SK-N-SH (cell line): ENCODE data around the gene PERM1. TPM values are rescaled to one million over a fixed set of nuclear protein-coding genes. Genes with fewer than 3 reads are reported as not detected.
A peak's percentile ranks its signal among the peaks of the same experiment; 100 is the strongest.

Experiments
- CTCF ChIA-PET: fragments of 300-600, 350-600 bp; formaldehyde crosslinking; extraction: SDS; loops from one replicate; lab custom pipeline; 2021; lab: Yijun Ruan, JAX
- POLR2A ChIA-PET: fragments of 350-600 bp; sonication (Branson Sonifier 250); formaldehyde crosslinking; extraction: SDS; loops from one replicate; lab custom pipeline; 2020; ENCODE audit warnings: antibody characterized with exemption, inconsistent platforms; lab: Yijun Ruan, JAX
- DNase-seq: peaks from one replicate; pipeline ENCODE4 v3.0.0; 2012
- H2AFZ ChIP-seq: fragments of 200-600 bp; sonication (generic); 2 replicates; pipeline ENCODE4 v1.8.1; 2016; ENCODE audit warnings: antibody characterized with exemption, mild to moderate bottlenecking, low read depth
- H3F3A ChIP-seq: fragments of 200-600 bp; sonication (generic); replicated peaks from 2 replicates; pipeline ENCODE3; 2016; ENCODE audit warnings: antibody characterized with exemption, mild to moderate bottlenecking; ENCODE audit not compliant: insufficient read depth
- H3K27ac ChIP-seq, 2 experiments: fragments of 200-500 bp in 1 of 2; fragments of 200-600 bp in 1 of 2; sonication (Bioruptor generic) in 1 of 2; sonication (generic), shearing (Covaris generic) in 1 of 2; 2 replicates each; pipeline versions ENCODE4 v1.5.1 to v1.6.1; 2014 to 2016; ENCODE audit warnings: low read depth in 2 of 2, inconsistent platforms in 1 of 2, low read length in 1 of 2, mild to moderate bottlenecking in 1 of 2, mixed read lengths in 1 of 2
- H3K27me3 ChIP-seq: fragments of 200-600 bp; sonication (generic), shearing (Covaris generic); 2 replicates; pipeline ENCODE4 v1.6.1; 2016; ENCODE audit warnings: mixed run types; ENCODE audit not compliant: insufficient read depth
- H3K36me3 ChIP-seq, 2 experiments: fragments of 200-500 bp in 1 of 2; fragments of 200-600 bp in 1 of 2; sonication (Bioruptor generic) in 1 of 2; sonication (generic) in 1 of 2; replicated peaks in 1 of 2; 2 replicates each; pipeline versions ENCODE3 to v1.5.1; 2014 to 2016; ENCODE audit warnings: low read length in 1 of 2, mild to moderate bottlenecking in 1 of 2; ENCODE audit not compliant: insufficient read depth in 2 of 2, control insufficient read depth in 1 of 2
- H3K4me1 ChIP-seq, 2 experiments: fragments of 200-500 bp in 1 of 2; fragments of 200-600 bp in 1 of 2; sonication (Bioruptor generic) in 1 of 2; sonication (generic), shearing (Covaris generic) in 1 of 2; 2 replicates each; pipeline versions ENCODE4 v1.5.1 to v1.6.1; 2014 to 2016; ENCODE audit warnings: low read depth in 1 of 2, low read length in 1 of 2, mixed run types in 1 of 2; ENCODE audit not compliant: insufficient read depth in 2 of 2, control insufficient read depth in 1 of 2
- H3K4me2 ChIP-seq: fragments of 200-600 bp; sonication (generic), shearing (Covaris generic); 2 replicates; pipeline ENCODE4 v1.6.1; 2017; ENCODE audit warnings: mixed run types
- H3K4me3 ChIP-seq, 2 experiments: fragments of 200-500 bp in 1 of 2; fragments of 200-600 bp in 1 of 2; sonication (Bioruptor generic) in 1 of 2; sonication (generic), shearing (Covaris generic) in 1 of 2; 2 replicates each; pipeline versions ENCODE4 v1.5.1 to v1.8.1; 2014 to 2016; ENCODE audit warnings: low read depth in 2 of 2, inconsistent platforms in 1 of 2, low read length in 1 of 2, mild to moderate bottlenecking in 1 of 2, mixed read lengths in 1 of 2, moderate library complexity in 1 of 2
- H3K79me2 ChIP-seq: fragments of 200-600 bp; sonication (generic); 2 replicates; pipeline ENCODE4 v1.8.1; 2017; ENCODE audit warnings: mild to moderate bottlenecking; ENCODE audit not compliant: insufficient read depth
- H3K9ac ChIP-seq: fragments of 200-600 bp; sonication (generic); 2 replicates; pipeline ENCODE4 v1.6.1; 2017; ENCODE audit warnings: mixed run types
- H3K9me2 ChIP-seq: fragments of 200-600 bp; sonication (generic); 2 replicates; pipeline ENCODE4 v1.6.1; 2017; ENCODE audit warnings: mixed run types
- H3K9me3 ChIP-seq: fragments of 200-600 bp; sonication (generic); 2 replicates; pipeline ENCODE4 v1.6.1; 2017; ENCODE audit warnings: mixed run types, mild to moderate bottlenecking, moderate library complexity
- H4K20me1 ChIP-seq: fragments of 200-600 bp; sonication (generic); 2 replicates; pipeline ENCODE4 v1.6.1; 2017; ENCODE audit warnings: mild to moderate bottlenecking, mixed run types; ENCODE audit not compliant: insufficient read depth
- CTCF ChIP-seq: fragments of 200-600 bp; sonication (generic); IDR thresholded peaks from 2 replicates; pipeline ENCODE4 v1.6.1; 2017; ENCODE audit warnings: antibody characterized with exemption, mild to moderate bottlenecking, moderate library complexity
- FOSL2 ChIP-seq: IDR thresholded peaks from 2 replicates; pipeline ENCODE4 v1.4.0; 2012; ENCODE audit warnings: low read depth, mild to moderate bottlenecking, moderate library complexity, borderline replicate concordance
- JUND ChIP-seq: IDR thresholded peaks from 2 replicates; pipeline ENCODE4 v1.4.0; 2012
- MEF2A ChIP-seq: IDR thresholded peaks from 2 replicates; pipeline ENCODE4 v1.4.0; 2012; ENCODE audit warnings: low read depth, borderline replicate concordance
- NFIC ChIP-seq: IDR thresholded peaks from 2 replicates; pipeline ENCODE4 v1.4.0; 2012; ENCODE audit warnings: borderline replicate concordance
- NRF1 ChIP-seq: IDR thresholded peaks from 2 replicates; pipeline ENCODE4 v1.6.1; 2012; ENCODE audit warnings: low read depth, mild to moderate bottlenecking, low read length
- PBX3 ChIP-seq: IDR thresholded peaks from 2 replicates; pipeline ENCODE4; 2012
- REST ChIP-seq: IDR thresholded peaks from 2 replicates; pipeline ENCODE4 v1.6.1; 2012; ENCODE audit warnings: mild to moderate bottlenecking, low read depth, low read length, moderate library complexity
- SIN3A ChIP-seq: IDR thresholded peaks from 2 replicates; pipeline ENCODE4 v1.6.1; 2012; ENCODE audit warnings: low read depth, mild to moderate bottlenecking, low read length, moderate library complexity, borderline replicate concordance
- SMC3 ChIP-seq: IDR thresholded peaks from 2 replicates; pipeline ENCODE4 v1.6.1; 2012; ENCODE audit warnings: low read depth, low read length, improper control_type of control experiment
- USF2 ChIP-seq: fragments of 150-350 bp; IDR thresholded peaks from 2 replicates; pipeline ENCODE4 v1.6.1; 2017; ENCODE audit warnings: antibody characterized with exemption, low read length, low read depth, borderline replicate concordance
- ZBTB33 ChIP-seq: IDR thresholded peaks from 2 replicates; pipeline ENCODE4 v1.4.0; 2012; ENCODE audit warnings: low read depth, borderline replicate concordance
- WGBS: methylation state at CpG from one replicate; pipeline ENCODE4 v1.1.6; 2017; ENCODE audit warnings: low lambda C conversion rate; 5-methylcytosine and 5-hydroxymethylcytosine counted together
- polyA plus RNA-seq, 3 experiments: library from polyadenylated mRNA; depleted of rRNA; stranded (reverse); fragments of >200 nt; gene quantifications; 2 replicates each; pipeline ENCODE4 v1.2.3, GENCODE V29; 2012
- TF ChIP-seq, protein P1 (sequence below): IDR thresholded peaks from 2 replicates; pipeline ENCODE4 v1.4.0; 2012; ENCODE audit warnings: low read depth, borderline replicate concordance

The PERM1 gene
- polyA plus RNA-seq, 1 of the 3 experiments (the other 2 are of a cell fraction), result 0.25 TPM

DNA sequence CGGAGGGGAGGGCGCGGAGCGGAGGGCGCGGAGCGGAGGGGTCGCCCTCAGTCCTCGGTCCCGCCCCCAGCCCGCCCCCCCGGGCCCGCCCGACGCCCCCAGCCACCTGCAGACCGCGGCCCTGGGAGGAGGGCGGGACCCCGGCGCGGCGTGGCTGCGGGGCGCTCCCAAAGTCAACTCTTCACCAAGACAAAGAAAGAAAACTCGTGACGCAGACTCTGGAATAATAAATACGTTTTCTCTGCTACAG lies 16.8 kb upstream of the PERM1 start:
- ChIA-PET POLR2A (no interaction called here), CTCF (interaction anchor here (0.8 to 13.2 kb wide), 4 partner anchors 16 to 93 kb away, joined by 3 to 246 read pairs (median 4); partner anchors contain the start of gene PERM1)
- Histone ChIP-seq H3K27ac (no peak overlapping the region), H3K4me3 (peak overlapping the region in 1 of 2 experiments; percentile 22; a peak in 1 of 4 replicates), H2AFZ (no peak overlapping the region), H3K4me1 (peaks cover 0 to 15% of the 10 kb centered on the region in 2 experiments; a peak in 1 of 4 replicates), H3K27me3 (peaks cover 12% of the 10 kb centered on the region; the same call in 1 of the 2 replicates), H3F3A (no peaks in the 10 kb centered on the region), H3K79me2 (no peaks in the 10 kb centered on the region), H3K4me2 (peak overlapping the region; percentile 44; the same call in 1 of the 2 replicates), H3K36me3 (no peaks in the 10 kb centered on the region), H4K20me1 (no peaks in the 10 kb centered on the region), H3K9me2 (no peaks in the 10 kb centered on the region), H3K9ac (no peak overlapping the region), H3K9me3 (no peaks in the 10 kb centered on the region)
- WGBS, result 14% methylated on average over 5 of the region's 27 CpGs
- TF ChIP-seq PBX3 (no peak), ZBTB33 (no peak), NFIC (no peak), SIN3A (no peak), NRF1 (no peak), JUND (no peak), SMC3 (no peak), MEF2A (no peak), CTCF (no peak)
- TF ChIP-seq, protein P1, sequence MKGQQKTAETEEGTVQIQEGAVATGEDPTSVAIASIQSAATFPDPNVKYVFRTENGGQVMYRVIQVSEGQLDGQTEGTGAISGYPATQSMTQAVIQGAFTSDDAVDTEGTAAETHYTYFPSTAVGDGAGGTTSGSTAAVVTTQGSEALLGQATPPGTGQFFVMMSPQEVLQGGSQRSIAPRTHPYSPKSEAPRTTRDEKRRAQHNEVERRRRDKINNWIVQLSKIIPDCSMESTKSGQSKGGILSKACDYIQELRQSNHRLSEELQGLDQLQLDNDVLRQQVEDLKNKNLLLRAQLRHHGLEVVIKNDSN, result no peak
- DNase-seq, result no peak

- Histone ChIP-seq H3K9me3 (no peaks in the 10 kb centered on the region), H3K36me3 (no peaks in the 10 kb centered on the region), H3K4me1 (peaks cover 0 to 11% of the 10 kb centered on the region in 2 experiments; a peak in 1 of 4 replicates), H3K4me2 (no peak overlapping the region), H2AFZ (no peak overlapping the region), H3K9ac (no peak overlapping the region), H3K4me3 (no peak overlapping the region), H3K79me2 (no peaks in the 10 kb centered on the region), H3F3A (no peaks in the 10 kb centered on the region), H3K27me3 (peaks cover 12% of the 10 kb centered on the region; the same call in 1 of the 2 replicates), H3K9me2 (no peaks in the 10 kb centered on the region), H4K20me1 (no peaks in the 10 kb centered on the region), H3K27ac (no peak overlapping the region)
- POLR2A ChIA-PET, result no interaction called here
- peak; percentile 56 for DNase-seq
- 18% methylated on average over 16 of the region's 75 CpGs for WGBS
- CTCF ChIA-PET, result interaction anchor here (0.5 to 13.2 kb wide), 8 partner anchors 9 to 93 kb away, joined by 3 to 246 read pairs (median 3); partner anchors contain the start of gene PERM1
- TF ChIP-seq, protein P1, result no peak
- TF ChIP-seq USF2 (no peak), FOSL2 (no peak), REST (no peak)
Observed at GRCh38 chr1:997993-998744, 16.3 kb upstream of the PERM1 start.
